GM12865 (cell line): ENCODE measurements around the gene HPS4.

Experiments
- DNase-seq: peaks from one replicate; pipeline ENCODE4 v3.0.0; 2010; ENCODE audit warnings: low read depth
- H3K4me3 ChIP-seq: 2 replicates; pipeline ENCODE4 v1.5.1; 2011; ENCODE audit warnings: mild to moderate bottlenecking, low read depth, low read length, control low read depth
- CTCF ChIP-seq: IDR thresholded peaks from 2 replicates; pipeline ENCODE4 v1.5.1; 2011; ENCODE audit warnings: low read length, control low read depth, low read depth, inconsistent platforms; ENCODE audit not compliant: insufficient read depth; ENCODE audit errors: missing control alignments

Gene HPS4

GRCh38 chr22:26471522-26471921 is 12.1 kb downstream of the HPS4 start:
- DNase-seq, result no peak
- H3K4me3 ChIP-seq, result no peak overlapping the region
- TF ChIP-seq CTCF, result no peak

- DNase-seq, result no peak
- no peak overlapping the region for H3K4me3 ChIP-seq
- TF ChIP-seq CTCF, result no peak
These were observed 12.8 kb downstream of the HPS4 start for GRCh38 chr22:26470807-26471206.

GRCh38 chr22:26466196-26466595 is 17.4 kb downstream of the HPS4 start:
- TF ChIP-seq CTCF, result no peak
- no peak overlapping the region for H3K4me3 ChIP-seq
- DNase-seq, result no peak

- H3K4me3 ChIP-seq, result no peak overlapping the region
- no peak for DNase-seq
- no peak for TF ChIP-seq CTCF
These were observed 19.3 kb downstream of the HPS4 start for GRCh38 chr22:26464312-26464711.

- H3K4me3 ChIP-seq, result no peak overlapping the region
- no peak for DNase-seq
- no peak for TF ChIP-seq CTCF
These were observed 19.9 kb downstream of the HPS4 start for GRCh38 chr22:26463688-26464087.

- no peak for TF ChIP-seq CTCF
- no peak for DNase-seq
- H3K4me3 ChIP-seq, result no peak overlapping the region
These were observed 20.4 kb downstream of the HPS4 start for GRCh38 chr22:26463101-26463661.

- H3K4me3 ChIP-seq, result no peak overlapping the region
- no peak for DNase-seq
- TF ChIP-seq CTCF, result no peak
These were observed 20.9 kb downstream of the HPS4 start for GRCh38 chr22:26462641-26463040.
